GM12892 (cell line): Measurements from ENCODE around the gene UST.

Experiments used
- POLR2A ChIP-seq: IDR thresholded peaks from 2 replicates; pipeline ENCODE4 v1.6.1; 2011; ENCODE audit warnings: low read depth, low read length, control low read depth
- POLR2AphosphoS5 ChIP-seq: IDR thresholded peaks from 2 replicates; pipeline ENCODE4 v1.6.1; 2011; ENCODE audit warnings: low read depth, low read length, control low read depth
- TAF1 ChIP-seq: IDR thresholded peaks from 2 replicates; pipeline ENCODE4 v1.6.1; 2011; ENCODE audit warnings: low read depth, mild to moderate bottlenecking, control low read depth, low read length, borderline replicate concordance

- TF ChIP-seq POLR2AphosphoS5 = no peak
- TF ChIP-seq POLR2A = no peak
- TF ChIP-seq TAF1 = no peak
These were observed 335.5 kb downstream of the UST start for GRCh38 chr6:149082320-149082719.
